ENCODE data around the gene IQCH.
"Not testable (repeated sequence)": the region's sequence is repeated elsewhere in the genome, so short reads cannot be mapped to it uniquely, and the experiment has no call there.

IQCH gene

GRCh38 chr15:67421105-67421504 is 166.5 kb downstream of the IQCH start:
- ATAC-seq = no peak
- H3K4me1 Mint-ChIP-seq = no peaks in the 10 kb centered on the region

DNA sequence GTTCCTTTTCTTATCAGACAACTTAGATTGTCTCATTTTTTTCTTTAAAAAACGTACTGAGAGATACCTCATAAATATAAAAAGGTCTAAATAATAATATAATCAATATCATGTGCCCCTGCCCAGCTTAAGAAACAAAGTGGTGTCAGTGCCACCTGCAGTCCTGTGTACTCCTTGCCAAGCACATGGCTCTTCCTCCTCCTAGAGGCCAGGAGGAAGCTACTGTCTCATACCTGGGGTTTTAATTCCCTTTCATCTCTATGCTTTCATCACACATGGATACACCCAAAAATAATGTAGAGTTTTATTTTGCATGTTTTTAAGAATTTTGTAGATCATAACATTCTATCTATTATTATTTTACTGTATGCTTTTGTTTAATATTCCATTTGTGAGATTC is 167.7 kb downstream of the IQCH start:
- ATAC-seq (no peak), DNase-seq (no peak)
- Mint-ChIP-seq H3K27ac (no peak overlapping the region), H3K4me3 (no peak overlapping the region), H3K9me3 (no peaks in the 10 kb centered on the region), H3K4me1 (no peaks in the 10 kb centered on the region), H3K36me3 (ENCODE audit: low read depth) (no peaks in the 10 kb centered on the region), H3K27me3 (no peaks in the 10 kb centered on the region)

More at GRCh38 chr15:67421105-67421504, 166.5 kb downstream of the IQCH start:
- H3K27me3 Mint-ChIP-seq = no peaks in the 10 kb centered on the region
- no peak overlapping the region for H3K27ac Mint-ChIP-seq
- no peaks in the 10 kb centered on the region for H3K36me3 Mint-ChIP-seq (ENCODE audit: low read depth)
- no peaks in the 10 kb centered on the region for H3K9me3 Mint-ChIP-seq
- no peak overlapping the region for H3K4me3 Mint-ChIP-seq
- no peak for DNase-seq

GRCh38 chr15:67433495-67434099 is 179.0 kb downstream of the IQCH start:
- ATAC-seq = no peak
- no peak overlapping the region for H3K4me3 Mint-ChIP-seq

DNA sequence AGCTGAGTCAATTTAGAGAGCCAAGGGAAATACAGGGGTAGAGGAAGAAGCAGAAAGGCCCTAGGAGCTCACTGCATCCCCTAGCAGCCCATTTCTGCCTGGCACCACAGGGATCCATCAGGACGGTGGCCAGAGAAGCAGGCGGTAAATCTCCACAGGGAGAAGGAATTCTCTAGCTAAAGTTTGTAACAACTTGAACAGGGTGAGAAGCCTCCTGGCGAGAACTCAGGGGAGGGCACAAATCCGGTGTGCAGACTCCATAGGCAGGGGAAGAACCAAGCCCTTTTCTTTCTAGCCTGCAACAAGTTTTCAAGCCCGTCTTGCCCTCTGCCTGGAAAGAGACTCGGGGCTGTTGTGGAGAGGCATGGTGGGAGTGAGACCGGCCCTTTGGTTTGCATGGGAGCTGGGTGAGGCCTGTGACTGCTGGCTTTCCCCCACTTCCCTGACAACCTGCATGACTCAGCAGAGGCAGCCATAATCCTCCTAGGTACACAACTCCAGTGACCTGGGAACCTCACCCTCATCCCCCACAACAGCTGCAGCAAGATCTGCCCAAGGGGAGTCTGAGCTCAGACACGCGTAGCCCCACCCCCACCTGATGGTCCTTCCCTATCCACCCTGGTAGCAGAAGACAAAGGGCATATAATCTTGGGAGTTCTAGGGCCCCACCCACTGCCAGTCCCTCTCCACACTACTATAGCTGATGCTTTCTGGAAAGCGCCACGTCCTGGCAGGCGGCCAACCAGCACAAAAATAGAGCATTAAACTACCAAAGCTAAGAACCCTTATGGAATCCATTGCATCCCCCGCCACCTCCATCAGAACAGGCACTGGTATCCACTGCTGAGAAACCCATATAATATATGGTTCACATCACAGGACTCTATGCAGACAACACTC is 182.0 kb downstream of the IQCH start:
- not testable (repeated sequence) for H3K4me3 Mint-ChIP-seq; H3K27me3 Mint-ChIP-seq; H3K36me3 Mint-ChIP-seq (ENCODE audit: low read depth); DNase-seq; H3K27ac Mint-ChIP-seq; ATAC-seq; H3K4me1 Mint-ChIP-seq; H3K9me3 Mint-ChIP-seq

More at GRCh38 chr15:67433495-67434099, 179.0 kb downstream of the IQCH start:
- no peaks in the 10 kb centered on the region for H3K4me1 Mint-ChIP-seq
- peak; percentile 41 for DNase-seq
- H3K27me3 Mint-ChIP-seq = no peaks in the 10 kb centered on the region
- H3K27ac Mint-ChIP-seq = no peak overlapping the region
- no peaks in the 10 kb centered on the region for H3K36me3 Mint-ChIP-seq (ENCODE audit: low read depth)
- H3K9me3 Mint-ChIP-seq = no peaks in the 10 kb centered on the region

- Mint-ChIP-seq H3K27ac (no peak overlapping the region), H3K4me1 (no peaks in the 10 kb centered on the region), H3K4me3 (no peak overlapping the region), H3K27me3 (no peaks in the 10 kb centered on the region), H3K36me3 (ENCODE audit: low read depth) (peaks cover 3% of the 10 kb centered on the region), H3K9me3 (no peaks in the 10 kb centered on the region)
- no peak for DNase-seq
- no peak for ATAC-seq
Observed at GRCh38 chr15:67444100-67444499, 189.5 kb downstream of the IQCH start.

DNA sequence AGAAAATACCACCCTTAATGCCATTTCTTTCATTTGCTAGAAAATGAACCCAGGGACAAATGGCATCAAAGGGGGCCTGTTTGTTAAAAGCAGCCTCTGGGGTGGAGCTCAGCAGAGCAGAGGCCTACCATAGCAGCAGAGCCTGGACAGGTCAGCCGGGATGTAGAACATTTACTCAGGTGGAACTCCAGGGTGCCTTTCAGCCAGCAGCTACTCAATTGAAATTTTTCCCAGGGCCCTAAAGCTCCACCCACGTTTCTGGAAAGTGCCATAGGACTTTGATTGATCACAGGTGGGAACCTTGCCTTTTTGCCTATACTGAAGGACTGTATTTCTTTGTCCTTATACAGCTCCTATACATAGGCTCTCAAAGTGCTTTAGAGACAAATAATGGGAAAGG is 191.9 kb downstream of the IQCH start:
- no peaks in the 10 kb centered on the region for H3K4me1 Mint-ChIP-seq
- ATAC-seq = no peak
- H3K4me3 Mint-ChIP-seq = no peak overlapping the region
- no peaks in the 10 kb centered on the region for H3K9me3 Mint-ChIP-seq
- no peak for DNase-seq
- H3K36me3 Mint-ChIP-seq (ENCODE audit: low read depth) = no peaks in the 10 kb centered on the region
- H3K27me3 Mint-ChIP-seq = no peaks in the 10 kb centered on the region
- no peak overlapping the region for H3K27ac Mint-ChIP-seq

- H3K27me3 Mint-ChIP-seq; DNase-seq; ATAC-seq; H3K36me3 Mint-ChIP-seq (ENCODE audit: low read depth); H3K4me3 Mint-ChIP-seq; H3K4me1 Mint-ChIP-seq; H3K9me3 Mint-ChIP-seq; H3K27ac Mint-ChIP-seq: not testable (repeated sequence)
Observed at GRCh38 chr15:67448372-67448771, 193.8 kb downstream of the IQCH start.

- not testable (repeated sequence) for H3K4me3 Mint-ChIP-seq; H3K27me3 Mint-ChIP-seq; ATAC-seq; H3K36me3 Mint-ChIP-seq (ENCODE audit: low read depth); H3K27ac Mint-ChIP-seq; H3K9me3 Mint-ChIP-seq; H3K4me1 Mint-ChIP-seq; DNase-seq
Observed at GRCh38 chr15:67453703-67454102, 199.1 kb downstream of the IQCH start.

- Mint-ChIP-seq H3K4me1 (no peaks in the 10 kb centered on the region), H3K9me3 (no peaks in the 10 kb centered on the region), H3K4me3 (no peak overlapping the region), H3K27me3 (peaks cover 4% of the 10 kb centered on the region), H3K27ac (no peak overlapping the region), H3K36me3 (ENCODE audit: low read depth) (no peaks in the 10 kb centered on the region)
- peak; percentile 88 for DNase-seq
- ATAC-seq = peak; percentile 83
Observed at GRCh38 chr15:67456677-67457529, 202.3 kb downstream of the IQCH start.

DNA sequence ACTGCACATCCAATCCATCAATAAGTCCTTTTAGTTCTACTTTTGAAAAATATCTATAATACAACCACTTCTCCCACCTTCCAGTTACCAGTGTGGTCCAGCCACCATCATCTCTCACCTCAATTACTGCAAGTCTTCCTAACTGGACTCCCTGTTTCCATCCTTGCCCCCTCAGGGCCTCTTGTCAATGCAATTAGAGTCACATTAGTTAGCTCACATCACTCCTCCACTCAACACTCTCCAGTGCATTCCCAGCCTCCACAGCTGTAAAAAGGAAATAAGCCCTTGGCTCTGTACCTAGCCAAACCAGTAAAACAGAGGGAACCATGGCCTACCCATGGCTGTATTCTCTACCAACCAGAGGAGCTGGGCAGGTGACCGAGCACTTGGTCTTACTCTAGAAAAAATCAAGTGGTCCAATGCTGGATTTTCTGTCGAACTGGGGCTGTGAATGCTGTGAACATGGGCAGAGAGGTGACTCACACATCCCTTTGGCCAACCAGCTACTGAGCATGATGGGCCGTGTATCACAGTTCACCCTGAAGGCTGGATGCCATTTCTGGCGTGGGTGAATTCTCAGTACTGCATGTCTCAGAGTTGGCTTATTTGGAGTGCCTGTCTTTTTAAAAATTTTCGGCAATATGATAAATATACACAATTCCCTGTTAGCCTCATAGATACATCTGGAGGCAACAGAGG is 203.9 kb downstream of the IQCH start:
- no peaks in the 10 kb centered on the region for H3K36me3 Mint-ChIP-seq (ENCODE audit: low read depth)
- ATAC-seq (no peak), DNase-seq (no peak)
- H3K9me3 Mint-ChIP-seq = no peaks in the 10 kb centered on the region
- H3K27me3 Mint-ChIP-seq = peaks cover 4% of the 10 kb centered on the region
- H3K27ac Mint-ChIP-seq = no peak overlapping the region
- no peaks in the 10 kb centered on the region for H3K4me1 Mint-ChIP-seq
- H3K4me3 Mint-ChIP-seq = no peak overlapping the region

DNA sequence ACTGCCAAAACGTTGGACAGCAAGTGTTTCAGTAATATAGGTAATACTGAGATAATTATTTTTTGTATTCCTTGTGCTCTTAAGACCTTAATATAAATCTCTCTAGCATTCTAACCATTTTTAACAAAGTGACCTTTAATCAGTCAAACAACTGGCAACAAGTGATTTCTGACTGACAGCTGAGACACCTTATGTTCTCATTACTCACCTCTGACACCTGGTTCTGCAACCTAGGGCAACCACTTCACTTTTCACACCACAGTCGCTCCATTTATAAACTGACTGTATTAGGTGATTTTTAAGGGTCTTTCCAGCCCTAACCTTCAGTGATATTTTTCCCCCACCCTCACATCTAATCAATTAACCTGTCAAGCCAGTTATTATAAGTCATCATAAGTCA is 205.9 kb downstream of the IQCH start:
- Mint-ChIP-seq H3K9me3 (no peaks in the 10 kb centered on the region), H3K36me3 (ENCODE audit: low read depth) (no peaks in the 10 kb centered on the region), H3K27me3 (peaks cover 4% of the 10 kb centered on the region), H3K27ac (no peak overlapping the region), H3K4me1 (no peaks in the 10 kb centered on the region), H3K4me3 (no peak overlapping the region)
- no peak for ATAC-seq
- DNase-seq = no peak

GRCh38 chr15:67461735-67462134 is 207.1 kb downstream of the IQCH start:
- DNase-seq (no peak), ATAC-seq (no peak)
- Mint-ChIP-seq H3K27me3 (peaks cover under 1% of the 10 kb centered on the region), H3K4me3 (no peak overlapping the region), H3K9me3 (no peaks in the 10 kb centered on the region), H3K4me1 (no peaks in the 10 kb centered on the region), H3K27ac (no peak overlapping the region), H3K36me3 (ENCODE audit: low read depth) (no peaks in the 10 kb centered on the region)

- Mint-ChIP-seq H3K27me3 (no peaks in the 10 kb centered on the region), H3K9me3 (no peaks in the 10 kb centered on the region), H3K36me3 (ENCODE audit: low read depth) (no peaks in the 10 kb centered on the region), H3K27ac (no peak overlapping the region), H3K4me1 (no peaks in the 10 kb centered on the region), H3K4me3 (no peak overlapping the region)
- no peak for DNase-seq
- ATAC-seq = no peak
Observed at GRCh38 chr15:67462875-67463274, 208.3 kb downstream of the IQCH start.

DNA sequence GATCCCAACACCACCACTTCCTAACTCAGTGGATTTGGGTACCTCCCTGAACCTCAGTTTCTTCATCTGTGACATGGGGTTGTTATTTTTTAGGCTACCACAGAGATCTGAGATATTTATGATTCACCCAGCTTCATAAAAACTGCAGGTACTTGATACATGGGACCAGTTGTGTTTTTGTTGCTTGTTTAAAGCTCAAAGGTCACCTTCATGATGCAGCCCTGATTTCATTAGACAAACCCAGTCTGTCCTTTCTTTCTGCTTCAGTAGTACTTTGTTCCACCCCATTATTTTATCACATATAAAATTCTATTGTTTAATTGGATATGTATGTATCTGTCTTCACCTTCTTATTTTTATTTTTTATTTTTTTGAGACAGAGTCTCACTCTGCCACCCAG is 208.9 kb downstream of the IQCH start:
- Mint-ChIP-seq H3K27me3 (no peaks in the 10 kb centered on the region), H3K4me3 (no peak overlapping the region), H3K4me1 (no peaks in the 10 kb centered on the region), H3K9me3 (no peaks in the 10 kb centered on the region), H3K27ac (no peak overlapping the region), H3K36me3 (ENCODE audit: low read depth) (no peaks in the 10 kb centered on the region)
- ATAC-seq (no peak), DNase-seq (no peak)
